ENCODE results near the gene GUK1.

DNA sequence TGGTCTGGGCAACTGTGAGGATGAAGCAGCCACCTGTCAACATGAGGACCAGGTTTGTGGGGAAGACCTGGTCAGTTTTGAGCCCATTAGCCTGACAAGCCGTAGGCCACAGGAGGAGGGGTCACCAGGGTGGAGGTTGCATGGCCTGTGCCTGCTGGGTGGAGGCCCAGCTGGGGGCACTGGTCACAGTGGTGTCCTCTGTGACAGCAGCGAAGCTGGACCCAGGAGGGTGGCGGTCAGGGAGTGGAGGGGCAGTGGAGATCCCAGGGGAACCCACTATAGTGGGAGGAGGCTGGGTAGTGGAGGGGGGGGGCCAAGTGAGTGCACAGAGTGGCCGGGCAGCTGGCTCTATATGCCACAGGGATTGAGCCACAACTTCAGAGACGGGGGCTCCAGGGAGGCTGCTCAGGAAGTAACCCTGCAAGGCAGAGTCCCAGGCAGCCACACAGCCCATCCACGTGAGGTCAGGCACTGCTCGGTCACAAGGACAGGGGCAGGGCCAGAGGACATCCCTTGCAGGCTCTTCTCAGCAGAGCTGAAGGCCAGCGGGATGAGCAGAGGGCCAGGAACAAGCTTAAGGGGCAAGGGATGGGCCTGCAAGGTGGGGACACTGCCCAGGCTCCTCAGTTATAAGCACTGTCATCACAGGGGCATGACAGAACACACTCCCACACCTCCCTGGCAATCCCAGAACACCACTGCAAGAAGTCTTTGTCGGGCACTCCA is 34.6 kb upstream of the GUK1 start:
- TF ChIP-seq, protein P1, sequence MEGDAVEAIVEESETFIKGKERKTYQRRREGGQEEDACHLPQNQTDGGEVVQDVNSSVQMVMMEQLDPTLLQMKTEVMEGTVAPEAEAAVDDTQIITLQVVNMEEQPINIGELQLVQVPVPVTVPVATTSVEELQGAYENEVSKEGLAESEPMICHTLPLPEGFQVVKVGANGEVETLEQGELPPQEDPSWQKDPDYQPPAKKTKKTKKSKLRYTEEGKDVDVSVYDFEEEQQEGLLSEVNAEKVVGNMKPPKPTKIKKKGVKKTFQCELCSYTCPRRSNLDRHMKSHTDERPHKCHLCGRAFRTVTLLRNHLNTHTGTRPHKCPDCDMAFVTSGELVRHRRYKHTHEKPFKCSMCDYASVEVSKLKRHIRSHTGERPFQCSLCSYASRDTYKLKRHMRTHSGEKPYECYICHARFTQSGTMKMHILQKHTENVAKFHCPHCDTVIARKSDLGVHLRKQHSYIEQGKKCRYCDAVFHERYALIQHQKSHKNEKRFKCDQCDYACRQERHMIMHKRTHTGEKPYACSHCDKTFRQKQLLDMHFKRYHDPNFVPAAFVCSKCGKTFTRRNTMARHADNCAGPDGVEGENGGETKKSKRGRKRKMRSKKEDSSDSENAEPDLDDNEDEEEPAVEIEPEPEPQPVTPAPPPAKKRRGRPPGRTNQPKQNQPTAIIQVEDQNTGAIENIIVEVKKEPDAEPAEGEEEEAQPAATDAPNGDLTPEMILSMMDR (conservative IDR thresholded peaks at IDR 0.05 in 1 of 2, IDR thresholded peaks at IDR 0.05 in 1 of 2; ENCODE audit: extremely low read depth in 1 of 2, insufficient read depth in 1 of 2, low read depth in 1 of 2, low read length in 2 of 2): no peak
- TF ChIP-seq EZH2 (IDR thresholded peaks at IDR 0.05; ENCODE audit: borderline replicate concordance, low read length): no peak
